ENCODE measurements around the gene SLC51A.
"Not testable (repeated sequence)": the region's sequence is repeated elsewhere in the genome, so short reads cannot be mapped to it uniquely, and the experiment has no call there.

SLC51A gene

GRCh38 chr3:196216089-196216564 is at the start of gene SLC51A:
Gene SLC51A (plus strand): TSS chr3:196216534. CDS start chr3:196216713, 179 bp downstream.
- peak within 1 kb of the TSS; percentile 19 for H3K4me3 ChIP-seq (ENCODE audit: low read length)
- no peak within 1 kb of the TSS for H3K27ac ChIP-seq (ENCODE audit: low read depth, low read length)
- H3K4me1 ChIP-seq (ENCODE audit: control insufficient read depth, insufficient read depth, low read length) = no peaks in the 10 kb centered on the region
- H3K36me3 ChIP-seq (ENCODE audit: control insufficient read depth, insufficient read depth, low read length) = no peaks in the 10 kb centered on the region
- H3K9ac ChIP-seq (ENCODE audit: low read length) = no peak within 1 kb of the TSS
- peaks cover 4% of the 10 kb centered on the region for H3K27me3 ChIP-seq (ENCODE audit: control insufficient read depth, insufficient read depth, low read length)

GRCh38 chr3:196166741-196167140 is 49.6 kb upstream of the SLC51A start:
- H3K9ac ChIP-seq (ENCODE audit: low read length) = no peak overlapping the region
- no peak overlapping the region for H3K27ac ChIP-seq (ENCODE audit: low read depth, low read length)
- H3K36me3 ChIP-seq (ENCODE audit: control insufficient read depth, insufficient read depth, low read length) = no peaks in the 10 kb centered on the region
- no peaks in the 10 kb centered on the region for H3K27me3 ChIP-seq (ENCODE audit: control insufficient read depth, insufficient read depth, low read length)
- no peaks in the 10 kb centered on the region for H3K4me1 ChIP-seq (ENCODE audit: control insufficient read depth, insufficient read depth, low read length)
- no peak overlapping the region for H3K4me3 ChIP-seq (ENCODE audit: low read length)

- Histone ChIP-seq H3K27ac (ENCODE audit: low read depth, low read length) (no peak overlapping the region), H3K27me3 (ENCODE audit: control insufficient read depth, insufficient read depth, low read length) (no peaks in the 10 kb centered on the region), H3K4me3 (ENCODE audit: low read length) (no peak overlapping the region), H3K9ac (ENCODE audit: low read length) (no peak overlapping the region), H3K4me1 (ENCODE audit: control insufficient read depth, insufficient read depth, low read length) (no peaks in the 10 kb centered on the region), H3K36me3 (ENCODE audit: control insufficient read depth, insufficient read depth, low read length) (no peaks in the 10 kb centered on the region)
Observed at GRCh38 chr3:196168808-196169391, 47.4 kb upstream of the SLC51A start.

GRCh38 chr3:196169836-196170240 is 46.5 kb upstream of the SLC51A start:
- H3K4me1 ChIP-seq (ENCODE audit: control insufficient read depth, insufficient read depth, low read length) = no peaks in the 10 kb centered on the region
- no peaks in the 10 kb centered on the region for H3K36me3 ChIP-seq (ENCODE audit: control insufficient read depth, insufficient read depth, low read length)
- H3K4me3 ChIP-seq (ENCODE audit: low read length) = no peak overlapping the region
- no peak overlapping the region for H3K9ac ChIP-seq (ENCODE audit: low read length)
- no peak overlapping the region for H3K27ac ChIP-seq (ENCODE audit: low read depth, low read length)
- H3K27me3 ChIP-seq (ENCODE audit: control insufficient read depth, insufficient read depth, low read length) = no peaks in the 10 kb centered on the region

GRCh38 chr3:196170296-196170695 is 46.0 kb upstream of the SLC51A start:
- H3K9ac ChIP-seq (ENCODE audit: low read length); H3K27ac ChIP-seq (ENCODE audit: low read depth, low read length); H3K4me3 ChIP-seq (ENCODE audit: low read length); H3K4me1 ChIP-seq (ENCODE audit: control insufficient read depth, insufficient read depth, low read length); H3K27me3 ChIP-seq (ENCODE audit: control insufficient read depth, insufficient read depth, low read length); H3K36me3 ChIP-seq (ENCODE audit: control insufficient read depth, insufficient read depth, low read length): not testable (repeated sequence)

GRCh38 chr3:196174652-196175051 is 41.7 kb upstream of the SLC51A start:
- Histone ChIP-seq H3K9ac (ENCODE audit: low read length) (no peak overlapping the region), H3K27me3 (ENCODE audit: control insufficient read depth, insufficient read depth, low read length) (no peaks in the 10 kb centered on the region), H3K4me3 (ENCODE audit: low read length) (no peak overlapping the region), H3K4me1 (ENCODE audit: control insufficient read depth, insufficient read depth, low read length) (no peaks in the 10 kb centered on the region), H3K36me3 (ENCODE audit: control insufficient read depth, insufficient read depth, low read length) (no peaks in the 10 kb centered on the region), H3K27ac (ENCODE audit: low read depth, low read length) (no peak overlapping the region)

GRCh38 chr3:196175116-196175625 is 41.2 kb upstream of the SLC51A start:
- Histone ChIP-seq H3K9ac (ENCODE audit: low read length) (no peak overlapping the region), H3K27me3 (ENCODE audit: control insufficient read depth, insufficient read depth, low read length) (no peaks in the 10 kb centered on the region), H3K4me3 (ENCODE audit: low read length) (no peak overlapping the region), H3K4me1 (ENCODE audit: control insufficient read depth, insufficient read depth, low read length) (no peaks in the 10 kb centered on the region), H3K27ac (ENCODE audit: low read depth, low read length) (no peak overlapping the region), H3K36me3 (ENCODE audit: control insufficient read depth, insufficient read depth, low read length) (no peaks in the 10 kb centered on the region)

GRCh38 chr3:196175722-196176121 is 40.6 kb upstream of the SLC51A start:
- no peak overlapping the region for H3K27ac ChIP-seq (ENCODE audit: low read depth, low read length)
- H3K4me1 ChIP-seq (ENCODE audit: control insufficient read depth, insufficient read depth, low read length) = no peaks in the 10 kb centered on the region
- no peak overlapping the region for H3K9ac ChIP-seq (ENCODE audit: low read length)
- no peaks in the 10 kb centered on the region for H3K36me3 ChIP-seq (ENCODE audit: control insufficient read depth, insufficient read depth, low read length)
- H3K4me3 ChIP-seq (ENCODE audit: low read length) = no peak overlapping the region
- H3K27me3 ChIP-seq (ENCODE audit: control insufficient read depth, insufficient read depth, low read length) = no peaks in the 10 kb centered on the region

GRCh38 chr3:196177567-196177966 is 38.8 kb upstream of the SLC51A start:
- no peaks in the 10 kb centered on the region for H3K4me1 ChIP-seq (ENCODE audit: control insufficient read depth, insufficient read depth, low read length)
- no peak overlapping the region for H3K9ac ChIP-seq (ENCODE audit: low read length)
- no peak overlapping the region for H3K4me3 ChIP-seq (ENCODE audit: low read length)
- no peaks in the 10 kb centered on the region for H3K36me3 ChIP-seq (ENCODE audit: control insufficient read depth, insufficient read depth, low read length)
- no peaks in the 10 kb centered on the region for H3K27me3 ChIP-seq (ENCODE audit: control insufficient read depth, insufficient read depth, low read length)
- H3K27ac ChIP-seq (ENCODE audit: low read depth, low read length) = no peak overlapping the region

GRCh38 chr3:196177967-196178366 is 38.4 kb upstream of the SLC51A start:
- Histone ChIP-seq H3K36me3 (ENCODE audit: control insufficient read depth, insufficient read depth, low read length) (no peaks in the 10 kb centered on the region), H3K4me3 (ENCODE audit: low read length) (no peak overlapping the region), H3K4me1 (ENCODE audit: control insufficient read depth, insufficient read depth, low read length) (no peaks in the 10 kb centered on the region), H3K9ac (ENCODE audit: low read length) (no peak overlapping the region), H3K27me3 (ENCODE audit: control insufficient read depth, insufficient read depth, low read length) (no peaks in the 10 kb centered on the region), H3K27ac (ENCODE audit: low read depth, low read length) (no peak overlapping the region)

GRCh38 chr3:196178993-196179379 is 37.3 kb upstream of the SLC51A start:
- H3K4me3 ChIP-seq (ENCODE audit: low read length) = no peak overlapping the region
- H3K27me3 ChIP-seq (ENCODE audit: control insufficient read depth, insufficient read depth, low read length) = no peaks in the 10 kb centered on the region
- H3K9ac ChIP-seq (ENCODE audit: low read length) = no peak overlapping the region
- no peaks in the 10 kb centered on the region for H3K4me1 ChIP-seq (ENCODE audit: control insufficient read depth, insufficient read depth, low read length)
- H3K36me3 ChIP-seq (ENCODE audit: control insufficient read depth, insufficient read depth, low read length) = no peaks in the 10 kb centered on the region
- no peak overlapping the region for H3K27ac ChIP-seq (ENCODE audit: low read depth, low read length)

GRCh38 chr3:196179380-196180308 is 36.7 kb upstream of the SLC51A start:
- Histone ChIP-seq H3K9ac (ENCODE audit: low read length) (no peak overlapping the region), H3K27ac (ENCODE audit: low read depth, low read length) (no peak overlapping the region), H3K4me3 (ENCODE audit: low read length) (peak overlapping the region; percentile 25), H3K27me3 (ENCODE audit: control insufficient read depth, insufficient read depth, low read length) (no peaks in the 10 kb centered on the region), H3K4me1 (ENCODE audit: control insufficient read depth, insufficient read depth, low read length) (no peaks in the 10 kb centered on the region), H3K36me3 (ENCODE audit: control insufficient read depth, insufficient read depth, low read length) (no peaks in the 10 kb centered on the region)
